H1 (cell line): ENCODE results near the gene FHIT. TPM values are rescaled to one million over a fixed set of nuclear protein-coding genes. Genes with fewer than 3 reads are reported as not detected.

Experiments
- CTCF ChIA-PET: fragments of 300-600 bp; sonication (Branson Sonifier 250); formaldehyde crosslinking; loops from one replicate; lab custom pipeline; 2021; ENCODE audit not compliant: partially characterized antibody; lab: Charles Lee
- POLR2A ChIA-PET: fragments of 300-600 bp; sonication (Branson Sonifier 250); formaldehyde crosslinking; loops from one replicate; lab custom pipeline; 2021; ENCODE audit warnings: inconsistent platforms; ENCODE audit not compliant: partially characterized antibody; lab: Charles Lee
- DNase-seq, 2 experiments: peaks; one replicate each; pipeline versions ENCODE4 v3.0.0 to v3.0.0-alpha.2; 2010 to 2022; ENCODE audit warnings: low spot score in 2 of 2, low read depth in 1 of 2, mixed read lengths in 1 of 2
- FAIRE-seq: peaks from 2 replicates; lab custom pipeline; 2011; peaks lifted over from hg19 to GRCh38; lab: Jason Lieb, UNC
- H2AFZ ChIP-seq: 2 replicates; pipeline ENCODE4 v1.8.1; 2012; ENCODE audit warnings: low read length, inconsistent platforms
- H2AK5ac ChIP-seq: 2 replicates; pipeline ENCODE4 v1.6.1; 2013; ENCODE audit warnings: low read depth, low read length
- H2BK120ac ChIP-seq: replicated peaks from 2 replicates; pipeline ENCODE3; 2013; ENCODE audit warnings: low read depth, low read length, inconsistent platforms
- H2BK12ac ChIP-seq: 2 replicates; pipeline ENCODE4 v1.6.1; 2013; ENCODE audit warnings: low read depth, low read length
- H2BK15ac ChIP-seq: 2 replicates; pipeline ENCODE4 v1.6.1; 2013; ENCODE audit warnings: low read length
- H2BK20ac ChIP-seq: 2 replicates; pipeline ENCODE4 v1.6.1; 2013; ENCODE audit warnings: low read length
- H2BK5ac ChIP-seq: 2 replicates; pipeline ENCODE4 v1.6.1; 2013; ENCODE audit warnings: low read depth, low read length
- H3K14ac ChIP-seq: 2 replicates; pipeline ENCODE4 v1.6.1; 2013; ENCODE audit warnings: inconsistent platforms; ENCODE audit not compliant: insufficient read length
- H3K18ac ChIP-seq: 2 replicates; pipeline ENCODE4 v1.6.1; 2013; ENCODE audit warnings: low read length; ENCODE audit errors: extremely low read depth
- H3K23ac ChIP-seq: 2 replicates; pipeline ENCODE4 v1.6.1; 2013; ENCODE audit warnings: inconsistent platforms; ENCODE audit not compliant: insufficient read length
- H3K23me2 ChIP-seq: 2 replicates; pipeline ENCODE4 v1.6.1; 2013; ENCODE audit warnings: low read depth, low read length
- H3K27ac ChIP-seq: 2 replicates; pipeline ENCODE4 v1.6.1; 2011; ENCODE audit warnings: low read depth, low read length, inconsistent platforms
- H3K27me3 ChIP-seq, 4 experiments: replicated peaks in 1 of 4; 1 replicate in 1 of 4; 2 replicates in 3 of 4; pipeline versions ENCODE4 v1.6.1 to v1.8.1; 2011 to 2013; ENCODE audit warnings: low read length in 3 of 4, mild to moderate bottlenecking in 3 of 4, inconsistent platforms in 2 of 4, mixed read lengths in 2 of 4, moderate library complexity in 1 of 4; ENCODE audit not compliant: control insufficient read depth in 3 of 4, insufficient read depth in 3 of 4; ENCODE audit errors: extremely low read depth in 1 of 4
- H3K36me3 ChIP-seq, 4 experiments: 2 replicates each; pipeline versions ENCODE4 v1.6.1 to v1.8.1; 2011 to 2013; ENCODE audit warnings: mild to moderate bottlenecking in 4 of 4, low read length in 3 of 4, moderate library complexity in 2 of 4, control low read depth in 1 of 4, inconsistent platforms in 1 of 4; ENCODE audit not compliant: insufficient read depth in 4 of 4, control insufficient read depth in 2 of 4
- H3K4ac ChIP-seq: replicated peaks from 2 replicates; pipeline ENCODE3; 2013; ENCODE audit warnings: low read length, low read depth, mixed read lengths, inconsistent platforms; ENCODE audit not compliant: insufficient read length
- H3K4me1 ChIP-seq, 4 experiments: replicated peaks in 1 of 4; 1 replicate in 1 of 4; 2 replicates in 3 of 4; pipeline versions ENCODE4 v1.6.1 to v1.8.1; 2011 to 2013; ENCODE audit warnings: low read length in 3 of 4, inconsistent platforms in 2 of 4, mixed read lengths in 1 of 4; ENCODE audit not compliant: insufficient read depth in 4 of 4, control insufficient read depth in 3 of 4
- H3K4me2 ChIP-seq, 2 experiments: 2 replicates each; pipeline versions ENCODE4 v1.6.1 to v1.8.1; 2011 to 2013; ENCODE audit warnings: low read depth in 2 of 2, low read length in 2 of 2, control low read depth in 1 of 2, inconsistent platforms in 1 of 2, mild to moderate bottlenecking in 1 of 2; ENCODE audit not compliant: insufficient read depth in 1 of 2
- H3K4me3 ChIP-seq, 4 experiments: fragments of 200-600, 300-600 bp in 1 of 4; sonication (generic), shearing (Covaris generic), sonication (Bioruptor Twin) in 1 of 4; 2 replicates each; pipeline versions ENCODE4 v1.5.1 to v1.8.1; 2011 to 2016; ENCODE audit warnings: low read length in 4 of 4, low read depth in 3 of 4, control low read depth in 2 of 4, inconsistent platforms in 2 of 4, mild to moderate bottlenecking in 2 of 4, mixed read lengths in 1 of 4, moderate library complexity in 1 of 4; ENCODE audit not compliant: insufficient read depth in 2 of 4; ENCODE audit errors: extremely low read depth in 1 of 4
- H3K56ac ChIP-seq: replicated peaks from 2 replicates; pipeline ENCODE3; 2013; ENCODE audit warnings: low read depth, mild to moderate bottlenecking, mixed read lengths, low read length, inconsistent platforms; ENCODE audit not compliant: insufficient read length
- H3K79me1 ChIP-seq: 2 replicates; pipeline ENCODE4 v1.6.1; 2013; ENCODE audit warnings: low read depth, low read length, control low read depth
- H3K79me2 ChIP-seq, 2 experiments: 2 replicates each; pipeline versions ENCODE4 v1.6.1 to v1.8.1; 2012 to 2013; ENCODE audit warnings: low read length in 2 of 2, mild to moderate bottlenecking in 2 of 2, inconsistent platforms in 1 of 2; ENCODE audit not compliant: insufficient read depth in 2 of 2, control insufficient read depth in 1 of 2
- H3K9ac ChIP-seq, 4 experiments: replicated peaks in 1 of 4; 1 replicate in 1 of 4; 2 replicates in 3 of 4; pipeline versions ENCODE4 v1.6.1 to v1.8.1; 2011 to 2013; ENCODE audit warnings: low read depth in 3 of 4, low read length in 3 of 4, control low read depth in 2 of 4, mild to moderate bottlenecking in 2 of 4, moderate library complexity in 2 of 4, inconsistent platforms in 1 of 4; ENCODE audit errors: extremely low read depth in 1 of 4
- H3K9me3 ChIP-seq, 2 experiments: 2 replicates each; pipeline versions ENCODE4 v1.6.1 to v1.8.1; 2012 to 2013; ENCODE audit warnings: mild to moderate bottlenecking in 2 of 2, moderate library complexity in 2 of 2, control low read depth in 1 of 2, inconsistent platforms in 1 of 2, low read depth in 1 of 2, low read length in 1 of 2, mixed read lengths in 1 of 2; ENCODE audit not compliant: insufficient read depth in 2 of 2
- H4K20me1 ChIP-seq, 2 experiments: replicated peaks in 1 of 2; 2 replicates each; pipeline versions ENCODE3 to v1.8.1; 2011 to 2013; ENCODE audit warnings: inconsistent platforms in 2 of 2, low read length in 2 of 2, mild to moderate bottlenecking in 1 of 2; ENCODE audit not compliant: insufficient read depth in 2 of 2, control insufficient read depth in 1 of 2
- H4K5ac ChIP-seq: 2 replicates; pipeline ENCODE4 v1.6.1; 2013; ENCODE audit warnings: low read length, low read depth, mixed read lengths, inconsistent platforms; ENCODE audit not compliant: insufficient read length
- H4K8ac ChIP-seq: 2 replicates; pipeline ENCODE4 v1.8.0; 2013; ENCODE audit warnings: mild to moderate bottlenecking, moderate library complexity, low read length, inconsistent platforms; ENCODE audit not compliant: insufficient read depth; ENCODE audit errors: extremely low read depth
- H4K91ac ChIP-seq: replicated peaks from 2 replicates; pipeline ENCODE3; 2013; ENCODE audit warnings: low read length, mixed read lengths, inconsistent platforms; ENCODE audit not compliant: insufficient read length
- ATF2 ChIP-seq: IDR thresholded peaks from 2 replicates; pipeline ENCODE4 v1.6.1; 2012; ENCODE audit warnings: low read length, inconsistent platforms
- BRCA1 ChIP-seq: IDR thresholded peaks from 2 replicates; pipeline ENCODE4 v1.6.1; 2012; ENCODE audit warnings: low read depth, low read length, improper control_type of control experiment
- GTF2F1 ChIP-seq: IDR thresholded peaks from 2 replicates; pipeline ENCODE4 v1.6.1; 2012; ENCODE audit warnings: low read depth, low read length, improper control_type of control experiment, borderline replicate concordance
- JUND ChIP-seq: IDR thresholded peaks from 2 replicates; pipeline ENCODE4 v1.6.1; 2011; ENCODE audit warnings: mild to moderate bottlenecking, improper control_type of control experiment, low read length
- POU5F1 ChIP-seq: IDR thresholded peaks from 2 replicates; pipeline ENCODE4 v1.6.1; 2011; ENCODE audit warnings: low read depth, mild to moderate bottlenecking, low read length, moderate library complexity
- RAD21 ChIP-seq, 2 experiments: IDR thresholded peaks in 1 of 2; conservative IDR thresholded peaks in 1 of 2; 2 replicates each; pipeline ENCODE4 v1.6.1; 2011; ENCODE audit warnings: low read depth in 2 of 2, low read length in 2 of 2, improper control_type of control experiment in 1 of 2, inconsistent platforms in 1 of 2, mild to moderate bottlenecking in 1 of 2, moderate library complexity in 1 of 2
- SIRT6 ChIP-seq: IDR thresholded peaks from one replicate; pipeline ENCODE4 v1.7.1; 2012; ENCODE audit warnings: low read length, inconsistent platforms
- SIX5 ChIP-seq: IDR thresholded peaks from 2 replicates; pipeline ENCODE4 v1.6.1; 2011; ENCODE audit warnings: mild to moderate bottlenecking, low read depth, low read length
- SP2 ChIP-seq: IDR thresholded peaks from 2 replicates; pipeline ENCODE4 v1.6.1; 2012; ENCODE audit warnings: mild to moderate bottlenecking, low read length, inconsistent platforms
- SRF ChIP-seq: IDR thresholded peaks from 2 replicates; pipeline ENCODE4 v1.6.1; 2011; ENCODE audit warnings: mild to moderate bottlenecking, low read depth, low read length, moderate library complexity
- SUZ12 ChIP-seq: fragments of 200-600 bp; sonication (generic); IDR thresholded peaks from 2 replicates; pipeline ENCODE4 v1.6.1; 2012; ENCODE audit warnings: mild to moderate bottlenecking, inconsistent platforms, low read length, moderate library complexity, mixed read lengths
- TBP ChIP-seq: IDR thresholded peaks from 2 replicates; pipeline ENCODE4 v1.6.1; 2011; ENCODE audit warnings: low read depth, low read length, improper control_type of control experiment
- YY1 ChIP-seq: IDR thresholded peaks from 2 replicates; pipeline ENCODE4 v1.6.1; 2011; ENCODE audit warnings: low read depth, mild to moderate bottlenecking, low read length
- WGBS, 2 experiments: shearing (Covaris generic) in 1 of 2; methylation state at CpG; one replicate each; pipeline versions ENCODE4 v1.1.6 to v1.1.7; 2013 to 2015; ENCODE audit warnings: low lambda C conversion rate in 2 of 2, mixed read lengths in 2 of 2, inconsistent platforms in 1 of 2, low coverage in 1 of 2, missing lambda C conversion rate in 1 of 2; ENCODE audit not compliant: insufficient replicate concordance in 2 of 2, insufficient coverage in 1 of 2, insufficient read length in 1 of 2; ENCODE audit errors: extremely low coverage in 1 of 2, missing lambda C conversion rate in 1 of 2; 5-methylcytosine and 5-hydroxymethylcytosine counted together
- polyA plus RNA-seq, 7 experiments: library from polyadenylated mRNA; depleted of rRNA in 3 of 7; stranded (reverse) in 5 of 7; unstranded in 2 of 7; fragments of >200 nt in 5 of 7; fragments of 200-250 nt in 2 of 7; gene quantifications; 1 replicate in 5 of 7; 2 replicates in 1 of 7; 4 replicates in 1 of 7; pipeline versions ENCODE4 v1.2.1 to v1.2.3, GENCODE V29; 2011 to 2013; ENCODE audit warnings: missing spikeins in 2 of 7, mixed read lengths in 2 of 7
- total RNA-seq: library from RNA; stranded (reverse); fragmentation: NEBNext Ultra II Directional; extraction: Animal tissue kit (Norgen Biotek cat#: 25700); gene quantifications from 2 replicates; pipeline ENCODE4 v1.2.1, GENCODE V29; 2021

FHIT gene
- total and polyA plus RNA-seq, 2 of the 8 experiments (the other 6 are each of a cell fraction or from before 2014, with no cell fraction given): 1.2 to 3.2 TPM

- Histone ChIP-seq H4K20me1 (no peaks in the 10 kb centered on the region), H3K27me3 (no peaks in the 10 kb centered on the region), H3K27ac (no peak overlapping the region), H3K4me1 (no peaks in the 10 kb centered on the region), H3K56ac (no peak overlapping the region), H4K91ac (no peak overlapping the region), H2BK5ac (no peak overlapping the region), H4K8ac (no peak overlapping the region), H3K79me1 (no peaks in the 10 kb centered on the region), H3K23me2 (no peaks in the 10 kb centered on the region), H3K9me3 (no peaks in the 10 kb centered on the region), H3K18ac (no peak overlapping the region), H3K4me3 (no peak overlapping the region), H3K9ac (no peak overlapping the region), H2BK15ac (no peak overlapping the region), H3K23ac (no peak overlapping the region), H3K14ac (no peak overlapping the region), H2AFZ (no peak overlapping the region), H2BK120ac (no peak overlapping the region), H2BK12ac (no peak overlapping the region), H2BK20ac (no peak overlapping the region), H4K5ac (no peak overlapping the region), H3K36me3 (no peaks in the 10 kb centered on the region), H3K4ac (no peak overlapping the region), H2AK5ac (no peak overlapping the region), H3K79me2 (no peaks in the 10 kb centered on the region), H3K4me2 (no peak overlapping the region)
- WGBS, 2 experiments: 87% methylated on average over 4 of the region's 4 CpGs; no CpG with 5 or more reads in 1 of the 2 experiments
- CTCF ChIA-PET: interaction anchor here (2.9 kb wide), 1 partner anchor 12 kb away, joined by 9 read pairs; no protein-coding TSS in a partner anchor
- POLR2A ChIA-PET: interaction anchor here (0.6 kb wide), 1 partner anchor 692 kb away, joined by 4 read pairs; no protein-coding TSS in a partner anchor
- no peak for FAIRE-seq
- DNase-seq: no peak
- TF ChIP-seq SIRT6: no peak
- TF ChIP-seq JUND: no peak
- TF ChIP-seq SP2: no peak
- no peak for TF ChIP-seq BRCA1
- no peak for TF ChIP-seq TBP
- TF ChIP-seq SRF: no peak
- no peak for TF ChIP-seq SIX5
- no peak for TF ChIP-seq RAD21 (IDR thresholded peaks at IDR 0.05 in 1 of 2, conservative IDR thresholded peaks at IDR 0.05 in 1 of 2; ENCODE audit: low read depth in 2 of 2, low read length in 2 of 2)
- TF ChIP-seq GTF2F1: no peak
- TF ChIP-seq ATF2: no peak
- TF ChIP-seq YY1: no peak
- no peak for TF ChIP-seq SUZ12
- TF ChIP-seq POU5F1: no peak
These were observed 66.3 kb downstream of the FHIT start for GRCh38 chr3:61184956-61185355.
